H9 (cell line): ENCODE data around the gene NSUN6. TPM values are rescaled to one million over a fixed set of nuclear protein-coding genes. Genes with fewer than 3 reads are reported as not detected.

ENCODE experiments used
- DNase-seq: peaks from one replicate; pipeline ENCODE4 v3.0.0-alpha.2; 2017
- H2AFZ ChIP-seq: one replicate; pipeline ENCODE4 v1.6.1; 2013; ENCODE audit warnings: mild to moderate bottlenecking, low read length, control low read depth, moderate library complexity
- H2AK5ac ChIP-seq: 2 replicates; pipeline ENCODE4 v1.6.1; 2013; ENCODE audit warnings: low read length, control low read depth, mixed read lengths; ENCODE audit not compliant: insufficient read length
- H2BK120ac ChIP-seq: one replicate; pipeline ENCODE4 v1.6.1; 2013; ENCODE audit warnings: low read depth, mild to moderate bottlenecking, low read length, control low read depth, inconsistent platforms; ENCODE audit not compliant: poor library complexity, severe bottlenecking
- H2BK12ac ChIP-seq: 2 replicates; pipeline ENCODE4 v1.6.1; 2013; ENCODE audit warnings: low read length, control low read depth, mixed read lengths, low read depth; ENCODE audit not compliant: insufficient read length
- H2BK15ac ChIP-seq: 2 replicates; pipeline ENCODE4 v1.6.1; 2013; ENCODE audit warnings: low read depth, low read length, control low read depth
- H2BK20ac ChIP-seq: one replicate; pipeline ENCODE4 v1.6.1; 2013; ENCODE audit warnings: low read depth, mild to moderate bottlenecking, low read length, control low read depth, inconsistent platforms; ENCODE audit not compliant: poor library complexity, severe bottlenecking
- H2BK5ac ChIP-seq: 2 replicates; pipeline ENCODE4 v1.6.1; 2013; ENCODE audit warnings: low read length, control low read depth, mixed read lengths; ENCODE audit not compliant: insufficient read length
- H3K14ac ChIP-seq: 2 replicates; pipeline ENCODE4 v1.6.1; 2013; ENCODE audit warnings: low read length, control low read depth; ENCODE audit not compliant: insufficient read depth
- H3K18ac ChIP-seq: 2 replicates; pipeline ENCODE4 v1.6.1; 2013; ENCODE audit warnings: low read depth, mild to moderate bottlenecking, mixed read lengths, low read length, control low read depth; ENCODE audit not compliant: insufficient read length
- H3K23ac ChIP-seq: 2 replicates; pipeline ENCODE4 v1.6.1; 2013; ENCODE audit warnings: low read length, control low read depth, mixed read lengths, low read depth; ENCODE audit not compliant: insufficient read length
- H3K23me2 ChIP-seq: 2 replicates; pipeline ENCODE4 v1.6.1; 2013; ENCODE audit warnings: low read depth, mild to moderate bottlenecking, mixed read lengths, low read length, control low read depth; ENCODE audit not compliant: insufficient read length, poor library complexity, severe bottlenecking
- H3K27ac ChIP-seq: 2 replicates; pipeline ENCODE4 v1.5.1; 2013; ENCODE audit warnings: low read length, control low read depth, mixed read lengths, low read depth; ENCODE audit not compliant: insufficient read length
- H3K27me3 ChIP-seq: 2 replicates; pipeline ENCODE4 v1.6.1; 2013; ENCODE audit warnings: low read length, control low read depth, inconsistent platforms; ENCODE audit not compliant: insufficient read depth
- H3K4ac ChIP-seq: 2 replicates; pipeline ENCODE4 v1.6.1; 2013; ENCODE audit warnings: low read depth, mild to moderate bottlenecking, control low read depth, inconsistent platforms, low read length, moderate library complexity
- H3K4me1 ChIP-seq: 2 replicates; pipeline ENCODE4 v1.6.1; 2013; ENCODE audit warnings: low read length, control low read depth, inconsistent platforms; ENCODE audit not compliant: insufficient read depth
- H3K4me2 ChIP-seq: 2 replicates; pipeline ENCODE4 v1.6.1; 2013; ENCODE audit warnings: low read length, control low read depth, mixed read lengths; ENCODE audit not compliant: insufficient read length, insufficient read depth
- H3K56ac ChIP-seq: 2 replicates; pipeline ENCODE4 v1.6.1; 2013; ENCODE audit warnings: low read depth, mild to moderate bottlenecking, mixed read lengths, low read length, control low read depth; ENCODE audit not compliant: insufficient read length
- H3K79me1 ChIP-seq: 2 replicates; pipeline ENCODE4 v1.6.1; 2013; ENCODE audit warnings: low read depth, mild to moderate bottlenecking, moderate library complexity, low read length, control low read depth, inconsistent platforms; ENCODE audit not compliant: insufficient read depth, poor library complexity, severe bottlenecking
- H3K79me2 ChIP-seq: 2 replicates; pipeline ENCODE4 v1.6.1; 2013; ENCODE audit warnings: low read length, control low read depth, inconsistent platforms; ENCODE audit not compliant: insufficient read depth
- H3K9ac ChIP-seq: 2 replicates; pipeline ENCODE4 v1.6.1; 2013; ENCODE audit warnings: low read length, control low read depth, mixed read lengths; ENCODE audit not compliant: insufficient read length; ENCODE audit errors: extremely low read depth
- H3K9me3 ChIP-seq: one replicate; pipeline ENCODE4 v1.6.1; 2013; ENCODE audit warnings: low read depth, low read length, inconsistent platforms; ENCODE audit not compliant: control insufficient read depth
- H3T11ph ChIP-seq: one replicate; pipeline ENCODE4 v1.6.1; 2013; ENCODE audit warnings: mild to moderate bottlenecking, low read length, control low read depth, inconsistent platforms
- H4K20me1 ChIP-seq: one replicate; pipeline ENCODE4 v1.6.1; 2013; ENCODE audit not compliant: control insufficient read depth, insufficient read length, insufficient read depth
- H4K5ac ChIP-seq: 2 replicates; pipeline ENCODE4 v1.6.1; 2013; ENCODE audit warnings: low read depth, mild to moderate bottlenecking, mixed read lengths, low read length, control low read depth; ENCODE audit not compliant: insufficient read length
- H4K8ac ChIP-seq: replicated peaks from 2 replicates; pipeline ENCODE4 v1.6.1; 2013; ENCODE audit warnings: low read length, control low read depth, mixed read lengths, low read depth; ENCODE audit not compliant: insufficient read length
- H4K91ac ChIP-seq: 2 replicates; pipeline ENCODE4 v1.6.1; 2013; ENCODE audit warnings: low read depth, mild to moderate bottlenecking, moderate library complexity, mixed read lengths, low read length, control low read depth; ENCODE audit not compliant: insufficient read length
- H3K27ac Mint-ChIP-seq, 3 experiments: 2 replicates in 2 of 3; 3 replicates in 1 of 3; pipeline ENCODE4 v1.8.0; 2020 to 2021; ENCODE audit warnings: mixed read lengths in 3 of 3, mild to moderate bottlenecking in 1 of 3, moderate library complexity in 1 of 3
- H3K27me3 Mint-ChIP-seq: 2 replicates; pipeline ENCODE4 v1.8.0; 2021; ENCODE audit warnings: low read depth, mild to moderate bottlenecking, moderate library complexity, mixed read lengths
- H3K36me3 Mint-ChIP-seq, 3 experiments: 2 replicates in 2 of 3; 3 replicates in 1 of 3; pipeline ENCODE4 v1.8.0; 2020 to 2021; ENCODE audit warnings: low read depth in 3 of 3, mixed read lengths in 3 of 3; ENCODE audit not compliant: insufficient read depth in 1 of 3
- H3K4me1 Mint-ChIP-seq, 2 experiments: 2 replicates each; pipeline ENCODE4 v1.8.0; 2020; ENCODE audit warnings: mixed read lengths in 2 of 2
- H3K4me3 Mint-ChIP-seq, 2 experiments: 2 replicates in 1 of 2; 3 replicates in 1 of 2; pipeline ENCODE4 v1.8.0; 2020 to 2021; ENCODE audit warnings: mild to moderate bottlenecking in 2 of 2, mixed read lengths in 2 of 2, moderate library complexity in 1 of 2
- H3K9me3 Mint-ChIP-seq, 2 experiments: 2 replicates in 1 of 2; 3 replicates in 1 of 2; pipeline ENCODE4 v1.8.0; 2020; ENCODE audit warnings: mild to moderate bottlenecking in 2 of 2, mixed read lengths in 2 of 2, moderate library complexity in 1 of 2
- WGBS: extraction: QIAGEN DNeasy Blood & Tissue Kit; methylation state at CpG from one replicate; pipeline ENCODE4 v1.1.7; 2013; ENCODE audit warnings: missing lambda C conversion rate, low lambda C conversion rate, mixed read lengths; ENCODE audit not compliant: insufficient read length; ENCODE audit errors: extremely low coverage; 5-methylcytosine and 5-hydroxymethylcytosine counted together
- total RNA-seq: library from RNA; stranded (reverse); gene quantifications from 2 replicates; pipeline ENCODE4 v1.2.1, GENCODE V29; 2021
- TF ChIP-seq, protein P1 (sequence below): fragments of 200-600 bp; sonication (generic); conservative IDR thresholded peaks from 3 replicates; pipeline ENCODE4 v1.8.0; 2021; ENCODE audit warnings: antibody characterized with exemption, mild to moderate bottlenecking

The NSUN6 gene
- total RNA-seq, 1 experiment from 2014 or later: 11.9 TPM

DNA sequence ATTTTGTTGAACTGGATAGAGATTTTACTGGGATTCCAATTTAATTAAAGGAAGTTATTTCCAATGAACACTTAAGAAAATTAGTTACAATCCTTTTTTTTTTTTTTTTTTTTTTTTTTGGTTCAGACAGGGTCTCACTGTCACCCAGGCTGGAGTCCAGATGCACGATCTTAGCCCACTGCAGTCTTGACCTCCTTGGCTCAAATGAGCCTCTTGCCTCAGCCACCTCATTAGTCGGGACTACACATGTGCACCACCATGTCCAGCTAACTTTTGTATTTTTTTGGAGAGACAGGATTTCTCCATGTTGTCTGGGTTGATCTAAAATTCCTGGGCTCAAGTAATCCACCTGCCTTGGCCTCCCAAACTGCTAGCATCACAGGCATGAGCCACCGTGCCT, 5.3 kb upstream of the NSUN6 start:
- Histone ChIP-seq H3K27me3 (no peaks in the 10 kb centered on the region; the same call in 1 of the 2 replicates), H2BK5ac (no peak overlapping the region), H4K8ac (no peak overlapping the region), H4K91ac (no peak overlapping the region), H2AFZ (no peak overlapping the region), H3K14ac (no peak overlapping the region), H4K20me1 (no peaks in the 10 kb centered on the region), H2BK12ac (no peak overlapping the region), H3K79me2 (peaks cover 19% of the 10 kb centered on the region), H3T11ph (no peak overlapping the region), H3K9ac (no peak overlapping the region), H3K79me1 (no peaks in the 10 kb centered on the region), H3K56ac (no peak overlapping the region), H3K18ac (no peak overlapping the region), H2BK20ac (no peak overlapping the region), H3K23ac (no peak overlapping the region), H2BK120ac (no peak overlapping the region), H3K9me3 (no peaks in the 10 kb centered on the region), H3K4me2 (no peak overlapping the region), H3K4ac (no peak overlapping the region), H2BK15ac (no peak overlapping the region), H4K5ac (no peak overlapping the region), H3K4me1 (peaks cover 2% of the 10 kb centered on the region; the same call in 1 of the 2 replicates), H3K23me2 (peaks cover 9% of the 10 kb centered on the region), H2AK5ac (no peak overlapping the region), H3K27ac (no peak overlapping the region)
- TF ChIP-seq, protein P1, sequence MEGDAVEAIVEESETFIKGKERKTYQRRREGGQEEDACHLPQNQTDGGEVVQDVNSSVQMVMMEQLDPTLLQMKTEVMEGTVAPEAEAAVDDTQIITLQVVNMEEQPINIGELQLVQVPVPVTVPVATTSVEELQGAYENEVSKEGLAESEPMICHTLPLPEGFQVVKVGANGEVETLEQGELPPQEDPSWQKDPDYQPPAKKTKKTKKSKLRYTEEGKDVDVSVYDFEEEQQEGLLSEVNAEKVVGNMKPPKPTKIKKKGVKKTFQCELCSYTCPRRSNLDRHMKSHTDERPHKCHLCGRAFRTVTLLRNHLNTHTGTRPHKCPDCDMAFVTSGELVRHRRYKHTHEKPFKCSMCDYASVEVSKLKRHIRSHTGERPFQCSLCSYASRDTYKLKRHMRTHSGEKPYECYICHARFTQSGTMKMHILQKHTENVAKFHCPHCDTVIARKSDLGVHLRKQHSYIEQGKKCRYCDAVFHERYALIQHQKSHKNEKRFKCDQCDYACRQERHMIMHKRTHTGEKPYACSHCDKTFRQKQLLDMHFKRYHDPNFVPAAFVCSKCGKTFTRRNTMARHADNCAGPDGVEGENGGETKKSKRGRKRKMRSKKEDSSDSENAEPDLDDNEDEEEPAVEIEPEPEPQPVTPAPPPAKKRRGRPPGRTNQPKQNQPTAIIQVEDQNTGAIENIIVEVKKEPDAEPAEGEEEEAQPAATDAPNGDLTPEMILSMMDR: no peak
- Mint-ChIP-seq H3K27me3 (no peaks in the 10 kb centered on the region; the same call in none of the 2 replicates), H3K36me3 (peaks cover 2 to 13% (median 9%) of the 10 kb centered on the region in 3 experiments; a peak in 3 of 7 replicates), H3K27ac (peak overlapping the region in 1 of 3 experiments; percentile 76; a peak in 1 of 7 replicates), H3K9me3 (no peaks in the 10 kb centered on the region; a peak in 1 of 5 replicates), H3K4me1 (peaks cover 21 to 26% of the 10 kb centered on the region in 2 experiments), H3K4me3 (no peak overlapping the region)
- no CpG with 5 or more reads among the region's 3 CpGs for WGBS
- DNase-seq: no peak
